Midbrain (tissue), 1 donor: ENCODE measurements around the gene PEDS1.
A peak's percentile ranks its signal among the peaks of the same experiment; 100 is the strongest.
"Not testable (repeated sequence)": the region's sequence is repeated elsewhere in the genome, so short reads cannot be mapped to it uniquely, and the experiment has no call there.

ENCODE experiments used
- DNase-seq: peaks from one replicate; lab custom pipeline; 2025; lab: John Stamatoyannopoulos, UW

PEDS1 gene

DNA sequence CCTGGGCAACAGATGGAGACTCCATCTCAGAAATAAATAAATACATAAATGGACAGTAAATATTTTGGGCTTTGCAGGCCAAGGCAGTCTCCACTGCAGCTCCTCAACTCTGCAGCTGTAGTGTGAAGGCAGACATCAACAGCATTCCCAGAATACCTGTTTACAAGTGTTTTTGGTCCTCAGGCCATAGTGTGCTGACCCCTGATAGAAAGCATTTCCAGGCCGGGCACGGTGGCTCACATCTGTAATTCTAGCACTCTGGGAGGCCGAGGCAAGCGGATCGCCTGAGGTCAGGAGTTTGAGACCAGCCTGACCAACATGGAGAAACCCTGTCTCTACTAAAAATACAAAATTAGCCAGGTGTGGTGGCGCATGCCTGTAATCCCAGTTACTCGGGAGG lies 18.4 kb downstream of the PEDS1 start:
- not testable (repeated sequence) for DNase-seq

GRCh38 chr20:50133474-50134217 lies 19.9 kb downstream of the PEDS1 start:
- no peak for DNase-seq

- no peak for DNase-seq
Measured at GRCh38 chr20:50133041-50133440, 20.5 kb downstream of the PEDS1 start.

- no peak for DNase-seq
Measured at GRCh38 chr20:50130995-50131394, 22.5 kb downstream of the PEDS1 start.

DNA sequence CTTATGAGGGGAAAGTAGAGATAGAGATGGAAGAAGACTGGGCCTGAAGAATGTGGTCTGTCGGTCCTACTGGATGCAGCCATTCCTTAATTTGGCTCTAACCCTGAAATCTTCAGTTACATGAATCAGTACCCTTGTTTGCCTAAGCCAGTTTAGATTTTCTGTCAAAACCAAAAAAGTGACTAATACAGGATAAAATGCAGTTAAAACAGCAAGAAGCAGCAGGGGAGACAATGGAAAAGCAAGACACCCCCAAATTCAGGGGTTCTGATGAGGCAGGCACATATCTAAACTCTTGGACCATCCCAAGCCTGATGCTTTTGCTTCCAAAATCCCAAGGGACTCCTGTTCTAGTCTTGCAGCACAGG lies 23.2 kb downstream of the PEDS1 start:
- DNase-seq = no peak

GRCh38 chr20:50129662-50130355 lies 23.7 kb downstream of the PEDS1 start:
- DNase-seq = no peak

- no peak for DNase-seq
Measured at GRCh38 chr20:50128520-50128905, 25.0 kb downstream of the PEDS1 start.

DNA sequence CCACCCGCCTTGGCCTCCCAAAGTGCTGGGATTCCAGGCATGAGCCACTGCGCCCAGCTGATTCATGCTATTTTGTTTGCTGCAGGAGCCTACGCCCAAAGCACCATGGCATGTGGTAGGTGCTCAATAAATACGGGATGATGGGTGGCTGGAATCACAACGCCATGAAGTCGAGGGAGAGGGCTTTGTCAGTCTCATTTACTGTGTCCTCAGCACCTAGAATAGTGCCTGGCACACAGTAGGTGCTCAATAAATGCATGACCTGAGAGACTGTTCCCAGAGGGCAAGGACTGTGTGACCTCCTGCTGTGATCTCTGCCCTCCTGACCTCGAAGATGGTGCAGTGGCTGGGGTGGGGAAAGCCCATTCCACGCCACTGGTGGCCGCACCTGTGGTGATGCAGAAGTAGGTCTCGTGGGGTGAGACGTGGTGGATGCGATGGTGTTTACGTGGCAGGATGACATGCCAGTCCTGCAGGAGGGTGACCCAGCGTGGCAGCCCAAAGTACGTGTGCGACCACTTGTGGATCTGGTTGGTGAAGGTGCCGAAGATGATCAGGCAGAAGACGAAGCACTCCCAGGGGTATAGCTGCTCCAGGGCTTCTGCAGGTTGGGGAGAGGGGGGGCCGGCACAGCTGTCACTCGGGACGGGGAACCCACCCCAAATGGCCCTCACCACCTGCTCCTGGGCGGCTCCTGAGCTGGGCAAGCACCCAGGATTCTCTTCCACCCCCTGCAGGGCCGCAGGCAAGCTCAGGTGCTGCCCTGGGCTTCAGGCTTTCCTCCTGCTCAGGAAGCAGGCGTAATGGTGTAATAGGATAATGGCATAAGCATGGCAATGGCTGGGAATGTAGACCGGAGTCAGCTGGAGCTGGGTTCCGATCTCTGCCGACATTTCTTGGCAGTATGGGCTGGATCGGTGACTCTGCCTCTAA lies 25.7 kb downstream of the PEDS1 start:
- no peak for DNase-seq

- no peak for DNase-seq
Measured at GRCh38 chr20:50126662-50127061, 26.9 kb downstream of the PEDS1 start.

DNA sequence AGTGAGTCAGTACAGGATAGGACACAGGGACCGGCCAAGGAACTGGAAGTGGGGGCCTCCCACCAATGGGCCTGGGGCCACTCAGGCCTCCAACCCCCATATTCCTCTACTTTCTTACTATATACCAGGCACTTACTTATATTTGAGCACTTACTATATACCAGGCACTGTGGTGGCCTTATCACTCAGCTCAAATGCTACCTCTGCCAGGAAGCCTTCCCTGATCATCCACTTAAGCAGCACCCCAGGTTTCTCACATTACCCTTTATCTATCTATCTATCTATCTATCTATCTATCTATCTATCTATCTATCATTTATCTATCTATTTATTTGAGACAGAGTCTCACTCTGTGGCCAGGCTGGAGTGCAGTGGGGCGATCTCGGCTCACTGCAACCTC lies 28.2 kb downstream of the PEDS1 start:
- DNase-seq = no peak

DNA sequence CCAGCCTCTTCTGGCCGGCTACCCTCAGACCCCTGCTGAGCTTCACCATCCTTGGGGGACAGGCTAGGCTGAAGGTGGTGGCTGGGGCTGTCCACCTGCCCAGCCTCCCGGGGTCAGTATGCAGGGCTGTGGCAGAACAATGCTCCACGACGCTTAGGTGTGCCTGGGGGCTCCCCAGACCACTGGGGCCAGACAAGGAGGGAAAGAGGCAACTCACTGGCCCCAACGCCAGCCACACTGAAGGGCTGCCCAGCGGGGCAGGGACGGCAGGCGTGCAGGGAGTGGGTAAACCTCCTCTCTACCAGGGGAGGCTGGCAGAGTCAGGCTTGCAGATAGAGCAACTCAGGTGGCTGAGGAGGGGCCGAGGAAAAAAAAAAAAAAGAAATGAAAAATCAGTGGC lies 29.0 kb downstream of the PEDS1 start:
- DNase-seq = no peak

GRCh38 chr20:50123418-50123817 lies 30.1 kb downstream of the PEDS1 start:
- DNase-seq = no peak

- no peak for DNase-seq
Measured at GRCh38 chr20:50122763-50123162, 30.8 kb downstream of the PEDS1 start.

GRCh38 chr20:50121858-50122271 lies 31.7 kb downstream of the PEDS1 start:
- DNase-seq = no peak

DNA sequence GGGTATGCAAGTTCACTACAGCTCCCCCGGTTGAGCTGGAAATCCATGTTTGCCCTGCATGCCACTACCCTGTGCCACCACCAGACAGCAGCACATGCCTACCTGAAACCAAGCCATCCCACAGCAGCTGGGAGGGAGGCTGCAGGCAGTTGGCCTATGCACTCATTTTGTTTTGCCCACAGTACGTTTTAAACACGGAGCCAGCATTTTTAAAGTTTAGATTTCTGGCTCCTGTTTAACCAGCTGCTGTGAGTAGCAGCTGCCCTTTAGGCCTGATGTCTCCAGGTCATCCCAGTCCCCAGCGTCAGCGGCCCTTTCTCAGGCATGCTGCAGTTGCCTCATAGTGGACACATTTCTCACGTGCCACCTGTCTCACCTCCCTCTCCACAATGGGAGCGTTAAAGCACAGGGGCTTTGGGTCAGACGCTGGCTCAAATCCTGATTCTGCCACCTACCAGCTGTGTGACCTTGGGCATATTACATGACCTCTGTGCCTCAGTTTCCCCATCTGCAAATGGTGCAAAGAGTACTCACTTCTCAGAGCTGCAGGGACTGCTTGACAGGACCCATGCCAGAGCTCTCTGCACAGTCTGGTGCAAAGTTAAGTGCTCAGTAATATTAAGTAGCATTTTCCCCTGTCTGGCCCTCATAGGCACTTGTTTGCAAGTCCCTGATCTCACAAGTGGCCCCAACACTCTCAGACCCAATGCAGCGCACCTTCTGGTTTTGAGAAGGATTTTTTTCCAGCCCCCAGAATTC lies 32.4 kb downstream of the PEDS1 start:
- DNase-seq = peak; percentile 75

GRCh38 chr20:50118203-50118602 lies 35.3 kb downstream of the PEDS1 start:
- DNase-seq = no peak

GRCh38 chr20:50116368-50116999 lies 37.0 kb downstream of the PEDS1 start:
- DNase-seq = no peak

- peak; percentile 98 for DNase-seq
Measured at GRCh38 chr20:50115591-50116367, 37.7 kb downstream of the PEDS1 start.

DNA sequence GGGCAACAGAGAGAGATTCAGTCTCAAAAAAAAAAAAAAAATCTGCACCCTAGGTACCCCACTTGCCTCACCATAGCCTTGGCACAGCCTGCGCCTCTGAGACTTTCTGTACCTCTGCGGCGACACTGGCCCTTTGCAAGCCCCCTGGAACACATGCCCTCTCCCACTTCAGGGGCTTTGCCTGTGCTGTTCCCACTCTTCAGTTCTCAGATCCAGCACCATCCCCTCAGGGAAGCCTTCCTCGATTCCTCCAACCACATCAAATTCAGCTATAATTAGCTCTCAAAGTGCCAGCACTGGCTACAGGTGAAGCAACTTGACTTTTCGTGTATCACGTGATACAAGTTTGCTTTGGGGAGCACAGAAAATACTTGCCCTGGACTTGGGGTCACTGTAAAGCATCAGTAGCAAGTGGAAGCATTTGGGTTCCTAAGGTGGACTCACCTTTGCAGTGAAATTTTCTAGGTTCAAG lies 38.4 kb downstream of the PEDS1 start:
- no peak for DNase-seq

DNA sequence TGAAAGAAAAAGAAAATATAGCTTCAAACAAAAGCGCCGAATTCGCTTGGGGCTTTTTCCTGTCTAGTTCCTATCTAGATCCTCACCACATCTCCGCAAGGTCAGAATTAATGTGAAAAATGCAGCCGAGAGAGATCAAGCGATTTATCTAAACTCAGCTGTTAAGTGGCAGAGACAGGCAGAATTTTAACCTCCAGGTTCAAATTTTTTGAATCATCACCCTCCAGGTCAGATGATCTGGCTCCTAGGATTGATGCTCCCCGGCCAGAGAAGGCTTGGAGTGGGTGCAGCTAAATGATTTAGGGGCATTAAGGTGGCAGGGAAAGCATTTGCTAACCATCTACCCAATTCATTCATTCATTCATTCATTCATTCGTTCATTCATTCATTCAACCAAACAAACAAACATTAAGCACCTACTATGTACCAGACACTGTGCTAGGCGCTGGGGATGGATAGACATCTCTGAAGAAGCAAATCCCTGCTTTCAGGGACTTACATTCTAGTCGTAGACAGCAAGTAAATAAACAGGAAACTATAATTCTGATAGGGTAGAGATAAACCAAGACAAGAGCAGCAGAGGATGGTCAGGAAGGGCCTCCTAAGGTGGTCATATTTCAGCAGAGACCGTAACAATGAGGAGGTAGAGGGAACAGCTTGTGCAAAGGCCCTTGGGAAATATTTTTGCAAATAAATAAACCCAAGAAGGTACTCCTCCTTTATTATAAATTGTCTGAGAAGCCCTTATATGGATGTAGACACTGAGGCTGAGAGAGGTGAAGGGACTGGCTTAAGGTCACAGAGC lies 39.9 kb downstream of the PEDS1 start:
- no peak for DNase-seq
